HCT116 (cell line): ENCODE measurements around the gene FERMT2. TPM values are rescaled to one million over a fixed set of nuclear protein-coding genes. Genes with fewer than 3 reads are reported as not detected.

Source experiments
- ATAC-seq: fragments of 200-7000 bp; cut with Tn5 transposase; 2 replicates; pipeline ENCODE4 v1.9.1; 2020; ENCODE audit warnings: mild to moderate bottlenecking, moderate library complexity
- BruUV-seq: library from RNA; stranded (reverse); fragments of 400-500 nt; replicated peaks from 2 replicates; lab custom pipeline; 2021; lab: Mats Ljungman, UMichigan
- CTCF ChIA-PET: fragments of 300-600 bp; sonication (Branson Sonifier 250); formaldehyde crosslinking; loops from one replicate; lab custom pipeline; 2021; ENCODE audit warnings: antibody characterized with exemption; lab: Charles Lee
- POLR2A ChIA-PET: fragments of 300-600, 350-600 bp; sonication (Branson Sonifier 250); formaldehyde crosslinking; loops from one replicate; lab custom pipeline; 2021; ENCODE audit warnings: antibody characterized with exemption; lab: Charles Lee
- RAD21 ChIA-PET, 2 experiments: fragments of 300-600 bp; sonication (Branson Sonifier 250); formaldehyde crosslinking; loops; one replicate each; lab custom pipeline; 2023; ENCODE audit warnings: low total read pairs in 2 of 2; ENCODE audit not compliant: uncharacterized antibody in 2 of 2, unreplicated experiment in 2 of 2, low non-redundant PET in 1 of 2; lab: Charles Lee
- DNase-seq: peaks from one replicate; pipeline ENCODE4 v3.0.0-alpha.2; 2010; ENCODE audit warnings: low read depth, low spot score
- H2AFZ ChIP-seq: fragments of 200-600 bp; shearing (Covaris generic), sonication (generic); 2 replicates; pipeline ENCODE4 v1.6.1; 2017; ENCODE audit warnings: low read depth, mixed run types, mixed read lengths, antibody characterized with exemption, low read length; ENCODE audit not compliant: poor library complexity, severe bottlenecking
- H3K27ac ChIP-seq: 2 replicates; pipeline ENCODE4 v1.5.1; 2012; ENCODE audit warnings: low read depth, low read length
- H3K27me3 ChIP-seq: fragments of 200-600 bp; sonication (generic); 2 replicates; pipeline ENCODE4 v1.6.1; 2016; ENCODE audit warnings: mixed run types, low read length, mixed read lengths; ENCODE audit not compliant: insufficient read depth
- H3K36me3 ChIP-seq, 2 experiments: fragments of 200-500 bp in 1 of 2; fragments of 200-600 bp in 1 of 2; sonication (Bioruptor generic) in 1 of 2; sonication (generic) in 1 of 2; 2 replicates each; pipeline versions ENCODE4 v1.5.1 to v1.6.1; 2014 to 2016; ENCODE audit warnings: low read length in 2 of 2, inconsistent platforms in 1 of 2, mixed read lengths in 1 of 2, mixed run types in 1 of 2; ENCODE audit not compliant: insufficient read depth in 2 of 2, control insufficient read depth in 1 of 2
- H3K4me1 ChIP-seq, 2 experiments: fragments of 200-600 bp in 1 of 2; sonication (generic) in 1 of 2; 2 replicates each; pipeline versions ENCODE4 v1.5.1 to v1.6.1; 2012 to 2017; ENCODE audit warnings: low read length in 2 of 2, inconsistent platforms in 1 of 2, mild to moderate bottlenecking in 1 of 2, mixed read lengths in 1 of 2, mixed run types in 1 of 2, moderate library complexity in 1 of 2; ENCODE audit not compliant: insufficient read depth in 2 of 2, control insufficient read depth in 1 of 2
- H3K4me2 ChIP-seq: fragments of 200-600 bp; sonication (generic); 2 replicates; pipeline ENCODE4 v1.6.1; 2017; ENCODE audit warnings: mixed run types, low read length, mixed read lengths
- H3K4me3 ChIP-seq, 2 experiments: fragments of 200-600 bp in 1 of 2; sonication (generic) in 1 of 2; replicated peaks in 1 of 2; 2 replicates each; pipeline ENCODE4 v1.5.1; 2011 to 2016; ENCODE audit warnings: low read length in 2 of 2, control low read depth in 1 of 2, low read depth in 1 of 2, mild to moderate bottlenecking in 1 of 2, mixed read lengths in 1 of 2, mixed run types in 1 of 2
- H3K79me2 ChIP-seq: fragments of 200-600 bp; sonication (generic); 2 replicates; pipeline ENCODE4 v1.6.1; 2017; ENCODE audit warnings: mild to moderate bottlenecking, mixed run types, low read length, moderate library complexity, mixed read lengths; ENCODE audit not compliant: insufficient read depth
- H3K9ac ChIP-seq: fragments of 200-600 bp; sonication (generic); 2 replicates; pipeline ENCODE4 v1.6.1; 2016; ENCODE audit warnings: low read length, mixed read lengths
- H3K9me2 ChIP-seq: fragments of 200-600 bp; sonication (generic), shearing (Covaris generic); 2 replicates; pipeline ENCODE4 v1.6.1; 2017; ENCODE audit warnings: mixed run types, mild to moderate bottlenecking, moderate library complexity; ENCODE audit not compliant: insufficient read depth
- H3K9me3 ChIP-seq, 2 experiments: fragments of 200-500 bp in 1 of 2; fragments of 200-600 bp in 1 of 2; sonication (Bioruptor generic) in 1 of 2; sonication (generic) in 1 of 2; 2 replicates each; pipeline ENCODE4 v1.6.1; 2014 to 2017; ENCODE audit warnings: low read length in 2 of 2, mixed read lengths in 2 of 2, inconsistent platforms in 1 of 2, low read depth in 1 of 2, mild to moderate bottlenecking in 1 of 2, mixed run types in 1 of 2, moderate library complexity in 1 of 2; ENCODE audit not compliant: control insufficient read depth in 1 of 2, insufficient read depth in 1 of 2
- H4K20me1 ChIP-seq: fragments of 200-600 bp; sonication (generic), shearing (Covaris generic); 2 replicates; pipeline ENCODE4 v1.6.1; 2017; ENCODE audit warnings: mixed run types, mild to moderate bottlenecking, moderate library complexity; ENCODE audit not compliant: insufficient read depth
- CBX3 ChIP-seq: IDR thresholded peaks from 2 replicates; pipeline ENCODE4 v1.6.1; 2012; ENCODE audit warnings: low read depth
- CEBPB ChIP-seq: IDR thresholded peaks from 2 replicates; pipeline ENCODE4 v1.6.1; 2012; ENCODE audit warnings: low read depth
- CTCF ChIP-seq, 3 experiments: fragments of 200-600 bp in 1 of 3; sonication (generic) in 1 of 3; IDR thresholded peaks in 2 of 3; conservative IDR thresholded peaks in 1 of 3; 2 replicates each; pipeline ENCODE4 v1.5.1; 2012 to 2017; ENCODE audit warnings: low read depth in 2 of 3, low read length in 2 of 3, antibody characterized with exemption in 1 of 3, borderline replicate concordance in 1 of 3, control low read depth in 1 of 3, mild to moderate bottlenecking in 1 of 3, mixed read lengths in 1 of 3, mixed run types in 1 of 3, moderate library complexity in 1 of 3; ENCODE audit not compliant: insufficient read depth in 1 of 3
- EGR1 ChIP-seq: IDR thresholded peaks from 2 replicates; pipeline ENCODE4 v1.6.1; 2012; ENCODE audit warnings: low read depth
- ELF1 ChIP-seq: IDR thresholded peaks from 2 replicates; pipeline ENCODE4 v1.6.1; 2012; ENCODE audit warnings: low read depth, borderline replicate concordance
- EZH2phosphoT487 ChIP-seq: fragments of 200-600 bp; IDR thresholded peaks from 2 replicates; pipeline ENCODE4 v1.6.1; 2018; ENCODE audit warnings: antibody characterized with exemption, borderline replicate concordance
- FOSL1 ChIP-seq: IDR thresholded peaks from 2 replicates; pipeline ENCODE4 v1.6.1; 2012; ENCODE audit warnings: low read depth
- JUND ChIP-seq: IDR thresholded peaks from 2 replicates; pipeline ENCODE4 v1.6.1; 2012
- POLR2A ChIP-seq: IDR thresholded peaks from 2 replicates; pipeline ENCODE4 v1.7.0; 2011; ENCODE audit warnings: borderline replicate concordance; ENCODE audit not compliant: insufficient read depth, insufficient read length; ENCODE audit errors: extremely low read depth
- POLR2AphosphoS5 ChIP-seq: IDR thresholded peaks from 2 replicates; pipeline ENCODE4 v1.6.1; 2011; ENCODE audit warnings: mild to moderate bottlenecking, low read depth, low read length, moderate library complexity
- REST ChIP-seq: IDR thresholded peaks from 2 replicates; pipeline ENCODE4 v1.6.1; 2012; ENCODE audit warnings: low read depth
- SP1 ChIP-seq: IDR thresholded peaks from 2 replicates; pipeline ENCODE4 v1.6.1; 2012; ENCODE audit warnings: low read depth
- TCF7L2 ChIP-seq: IDR thresholded peaks from 2 replicates; pipeline ENCODE4 v1.7.0; 2011; ENCODE audit warnings: borderline replicate concordance, inconsistent platforms; ENCODE audit not compliant: insufficient read depth, insufficient read length; ENCODE audit errors: extremely low read depth
- intact Hi-C: fragments of 100-400 bp; cut with micrococcal nuclease; formaldehyde crosslinking; loops from 2 replicates; pipeline ENCODE4 v1.10.0; 2022
- total RNA-seq: library from RNA; stranded (reverse); gene quantifications from one replicate; pipeline ENCODE4 v1.2.1, GENCODE V29; 2021; ENCODE audit not compliant: unreplicated experiment
- TF ChIP-seq, protein P1 (sequence below): IDR thresholded peaks from 2 replicates; pipeline ENCODE4 v1.6.1; 2012
- TF ChIP-seq, protein P2 (sequence below): IDR thresholded peaks from 2 replicates; pipeline ENCODE4 v1.6.1; 2011; ENCODE audit warnings: mild to moderate bottlenecking, low read length, moderate library complexity; ENCODE audit not compliant: insufficient replicate concordance; ENCODE audit errors: extremely low read depth

The FERMT2 gene
- total RNA-seq, 1 experiment from 2014 or later, result 24.8 TPM

- Histone ChIP-seq H3K4me1 (peaks cover 23 to 27% of the 10 kb centered on the region in 2 experiments), H3K79me2 (no peaks in the 10 kb centered on the region), H2AFZ (peak overlapping the region; percentile 75), H3K9me3 (no peaks in the 10 kb centered on the region), H3K27ac (peak overlapping the region; percentile 2; the same call in 1 of the 2 replicates), H3K4me3 (peak overlapping the region; percentile 6 to 46), H3K9ac (peak overlapping the region; percentile 18; the same call in 1 of the 2 replicates), H3K36me3 (no peaks in the 10 kb centered on the region), H3K9me2 (no peaks in the 10 kb centered on the region), H3K4me2 (peak overlapping the region; percentile 78), H4K20me1 (no peaks in the 10 kb centered on the region), H3K27me3 (no peaks in the 10 kb centered on the region)
- ChIA-PET CTCF (interaction anchor here (2.3 kb wide), 1 partner anchor 126 kb away, joined by 6 read pairs; no protein-coding TSS in a partner anchor), RAD21 (no interaction called here), POLR2A (no interaction called here)
- DNase-seq (peak; percentile 57), ATAC-seq (peak; percentile 98)
- intact Hi-C loops, result no loop called here
- TF ChIP-seq FOSL1, result peak; percentile 52
- TF ChIP-seq REST, result no peak
- TF ChIP-seq, protein P1, sequence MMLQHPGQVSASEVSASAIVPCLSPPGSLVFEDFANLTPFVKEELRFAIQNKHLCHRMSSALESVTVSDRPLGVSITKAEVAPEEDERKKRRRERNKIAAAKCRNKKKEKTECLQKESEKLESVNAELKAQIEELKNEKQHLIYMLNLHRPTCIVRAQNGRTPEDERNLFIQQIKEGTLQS, result no peak
- TF ChIP-seq JUND, result peak; percentile 55; the same call in 1 of the 2 replicates
- TF ChIP-seq CTCF (IDR thresholded peaks at IDR 0.05 in 2 of 3, conservative IDR thresholded peaks at IDR 0.05 in 1 of 3; ENCODE audit: borderline replicate concordance in 1 of 3, insufficient read depth in 1 of 3, low read depth in 2 of 3, low read length in 2 of 3), result 0 out of 6 replicates have a peak, but pooled peaks of 1 of the 3 experiments have one; percentile 6
- no peak for TF ChIP-seq EZH2phosphoT487
- no peak for TF ChIP-seq ELF1
- TF ChIP-seq POLR2AphosphoS5, result no peak
- TF ChIP-seq CBX3, result 0 out of 2 replicates have a peak, but pooled peaks have one; percentile 67
- TF ChIP-seq POLR2A, result no peak
- TF ChIP-seq, protein P2, sequence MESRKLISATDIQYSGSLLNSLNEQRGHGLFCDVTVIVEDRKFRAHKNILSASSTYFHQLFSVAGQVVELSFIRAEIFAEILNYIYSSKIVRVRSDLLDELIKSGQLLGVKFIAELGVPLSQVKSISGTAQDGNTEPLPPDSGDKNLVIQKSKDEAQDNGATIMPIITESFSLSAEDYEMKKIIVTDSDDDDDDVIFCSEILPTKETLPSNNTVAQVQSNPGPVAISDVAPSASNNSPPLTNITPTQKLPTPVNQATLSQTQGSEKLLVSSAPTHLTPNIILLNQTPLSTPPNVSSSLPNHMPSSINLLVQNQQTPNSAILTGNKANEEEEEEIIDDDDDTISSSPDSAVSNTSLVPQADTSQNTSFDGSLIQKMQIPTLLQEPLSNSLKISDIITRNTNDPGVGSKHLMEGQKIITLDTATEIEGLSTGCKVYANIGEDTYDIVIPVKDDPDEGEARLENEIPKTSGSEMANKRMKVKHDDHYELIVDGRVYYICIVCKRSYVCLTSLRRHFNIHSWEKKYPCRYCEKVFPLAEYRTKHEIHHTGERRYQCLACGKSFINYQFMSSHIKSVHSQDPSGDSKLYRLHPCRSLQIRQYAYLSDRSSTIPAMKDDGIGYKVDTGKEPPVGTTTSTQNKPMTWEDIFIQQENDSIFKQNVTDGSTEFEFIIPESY, result no peak
- TF ChIP-seq CEBPB, result no peak
- TF ChIP-seq EGR1, result peak; percentile 51; the same call in 1 of the 2 replicates
- peak; percentile 73 for TF ChIP-seq TCF7L2
- TF ChIP-seq SP1, result peak; percentile 37; the same call in 1 of the 2 replicates
- BruUV-seq, result no TSS peak
These were observed 115.5 kb downstream of the FERMT2 start for GRCh38 chr14:52835122-52835903.
